SU-DHL-6 (cell line): ENCODE measurements around the gene RPS6KA2.

ENCODE experiments used
- H2AFZ ChIP-seq: fragments of 200-600 bp; sonication (generic); 2 replicates; pipeline ENCODE4 v1.6.1; 2014; ENCODE audit warnings: low read depth, mild to moderate bottlenecking, moderate library complexity, mixed read lengths, antibody characterized with exemption, low read length; ENCODE audit not compliant: severe bottlenecking
- H3F3A ChIP-seq: fragments of 200-600 bp; shearing (Covaris generic); 2 replicates; pipeline ENCODE4 v1.6.0; 2016; ENCODE audit warnings: antibody characterized with exemption, mild to moderate bottlenecking; ENCODE audit not compliant: insufficient read depth
- H3K27ac ChIP-seq: fragments of 200-600 bp; sonication (generic); 2 replicates; pipeline ENCODE4 v1.5.1; 2016; ENCODE audit warnings: low read depth, mild to moderate bottlenecking, low read length, moderate library complexity, mixed read lengths
- H3K27me3 ChIP-seq: fragments of 200-600 bp; sonication (generic), shearing (Covaris generic); 2 replicates; pipeline ENCODE4 v1.6.0; 2014; ENCODE audit warnings: mild to moderate bottlenecking, low read length
- H3K36me3 ChIP-seq: fragments of 200-600 bp; sonication (generic); 2 replicates; pipeline ENCODE4 v1.6.1; 2014; ENCODE audit warnings: mild to moderate bottlenecking, low read length, mixed read lengths
- H3K4me2 ChIP-seq: fragments of 300-600, 200-600 bp; shearing (Covaris generic), sonication (generic); 2 replicates; pipeline ENCODE4 v1.6.0; 2014; ENCODE audit warnings: low read length, low read depth, mild to moderate bottlenecking; ENCODE audit not compliant: poor library complexity, severe bottlenecking
- H3K4me3 ChIP-seq: fragments of 200-600 bp; sonication (generic); 2 replicates; pipeline ENCODE4 v1.5.1; 2014; ENCODE audit warnings: antibody characterized with exemption, low read length, mild to moderate bottlenecking, mixed read lengths; ENCODE audit not compliant: insufficient read depth, poor library complexity, severe bottlenecking
- H3K79me2 ChIP-seq: fragments of 200-600 bp; sonication (generic); 2 replicates; pipeline ENCODE4 v1.6.1; 2014; ENCODE audit warnings: mild to moderate bottlenecking, low read length, moderate library complexity; ENCODE audit not compliant: insufficient read depth
- H3K9ac ChIP-seq: fragments of 200-600 bp; sonication (generic); 2 replicates; pipeline ENCODE4 v1.7.0; 2014; ENCODE audit warnings: mild to moderate bottlenecking, low read length
- H3K9me2 ChIP-seq: fragments of 200-600 bp; sonication (generic); replicated peaks from 2 replicates; pipeline ENCODE4 v1.6.1; 2014; ENCODE audit warnings: low read length; ENCODE audit not compliant: insufficient read depth
- H3K9me3 ChIP-seq: fragments of 200-600 bp; sonication (generic); 2 replicates; pipeline ENCODE4 v1.6.1; 2014; ENCODE audit warnings: low read length, mixed read lengths; ENCODE audit not compliant: insufficient read depth
- H4K20me1 ChIP-seq: fragments of 200-600 bp; sonication (generic); 2 replicates; pipeline ENCODE4 v1.6.1; 2014; ENCODE audit warnings: low read depth, mild to moderate bottlenecking, antibody characterized with exemption, low read length, moderate library complexity, mixed read lengths
- EZH2phosphoT487 ChIP-seq: fragments of 200-600 bp; sonication (generic), shearing (Covaris generic); conservative IDR thresholded peaks from 2 replicates; pipeline ENCODE4 v1.6.1; 2018; ENCODE audit warnings: mild to moderate bottlenecking, antibody characterized with exemption, low read length, moderate library complexity, mixed read lengths
- TF ChIP-seq, protein P1 (sequence below): fragments of 200-600 bp; sonication (generic); IDR thresholded peaks from one replicate; pipeline ENCODE4 v1.5.1; 2017; ENCODE audit warnings: antibody characterized with exemption, mild to moderate bottlenecking, low read length, moderate library complexity; ENCODE audit not compliant: insufficient read depth, poor library complexity, severe bottlenecking

The RPS6KA2 gene

GRCh38 chr6:166556863-166557322, 70.2 kb downstream of the RPS6KA2 start:
- H3K4me3 ChIP-seq: no peak overlapping the region
- no peak overlapping the region for H3K9ac ChIP-seq
- no peak overlapping the region for H3K27ac ChIP-seq
- no peaks in the 10 kb centered on the region for H3K9me2 ChIP-seq
- H2AFZ ChIP-seq: no peak overlapping the region
- H3K79me2 ChIP-seq: no peaks in the 10 kb centered on the region
- TF ChIP-seq EZH2phosphoT487: no peak
- no peaks in the 10 kb centered on the region for H3K27me3 ChIP-seq
- H3K4me2 ChIP-seq: no peak overlapping the region
- no peaks in the 10 kb centered on the region for H3K9me3 ChIP-seq
- no peaks in the 10 kb centered on the region for H3K36me3 ChIP-seq
- H4K20me1 ChIP-seq: no peaks in the 10 kb centered on the region
- H3F3A ChIP-seq: no peaks in the 10 kb centered on the region

GRCh38 chr6:166556336-166556735, 70.7 kb downstream of the RPS6KA2 start:
- H3K27me3 ChIP-seq: no peaks in the 10 kb centered on the region
- no peak overlapping the region for H3K4me2 ChIP-seq
- no peaks in the 10 kb centered on the region for H3K36me3 ChIP-seq
- H2AFZ ChIP-seq: no peak overlapping the region
- no peak for TF ChIP-seq EZH2phosphoT487
- TF ChIP-seq, protein P1, sequence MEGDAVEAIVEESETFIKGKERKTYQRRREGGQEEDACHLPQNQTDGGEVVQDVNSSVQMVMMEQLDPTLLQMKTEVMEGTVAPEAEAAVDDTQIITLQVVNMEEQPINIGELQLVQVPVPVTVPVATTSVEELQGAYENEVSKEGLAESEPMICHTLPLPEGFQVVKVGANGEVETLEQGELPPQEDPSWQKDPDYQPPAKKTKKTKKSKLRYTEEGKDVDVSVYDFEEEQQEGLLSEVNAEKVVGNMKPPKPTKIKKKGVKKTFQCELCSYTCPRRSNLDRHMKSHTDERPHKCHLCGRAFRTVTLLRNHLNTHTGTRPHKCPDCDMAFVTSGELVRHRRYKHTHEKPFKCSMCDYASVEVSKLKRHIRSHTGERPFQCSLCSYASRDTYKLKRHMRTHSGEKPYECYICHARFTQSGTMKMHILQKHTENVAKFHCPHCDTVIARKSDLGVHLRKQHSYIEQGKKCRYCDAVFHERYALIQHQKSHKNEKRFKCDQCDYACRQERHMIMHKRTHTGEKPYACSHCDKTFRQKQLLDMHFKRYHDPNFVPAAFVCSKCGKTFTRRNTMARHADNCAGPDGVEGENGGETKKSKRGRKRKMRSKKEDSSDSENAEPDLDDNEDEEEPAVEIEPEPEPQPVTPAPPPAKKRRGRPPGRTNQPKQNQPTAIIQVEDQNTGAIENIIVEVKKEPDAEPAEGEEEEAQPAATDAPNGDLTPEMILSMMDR: no peak
- H4K20me1 ChIP-seq: no peaks in the 10 kb centered on the region
- no peaks in the 10 kb centered on the region for H3K79me2 ChIP-seq
- H3K4me3 ChIP-seq: no peak overlapping the region
- H3K27ac ChIP-seq: no peak overlapping the region
- H3K9me2 ChIP-seq: no peaks in the 10 kb centered on the region
- H3K9me3 ChIP-seq: no peaks in the 10 kb centered on the region
- H3F3A ChIP-seq: no peaks in the 10 kb centered on the region
- H3K9ac ChIP-seq: no peak overlapping the region

DNA sequence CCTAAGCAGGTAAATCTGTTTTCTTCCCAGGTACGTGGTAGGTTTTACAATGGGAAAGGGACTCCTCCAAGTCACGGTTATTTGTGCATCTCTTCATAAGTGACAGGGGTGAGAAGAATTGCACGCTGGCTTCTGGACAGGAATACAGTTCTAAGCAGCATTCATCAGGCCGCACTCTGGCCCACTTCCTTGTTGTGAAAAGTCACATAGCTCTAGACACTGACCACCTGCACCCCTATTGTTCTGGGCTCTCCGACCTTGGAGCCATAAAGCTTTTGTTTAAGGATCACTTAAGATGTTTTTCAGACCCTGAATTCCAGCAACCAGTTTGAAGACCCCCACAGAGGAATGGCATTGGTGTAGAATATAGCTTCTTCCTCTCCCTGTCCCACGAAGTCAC, 72.0 kb downstream of the RPS6KA2 start:
- H3K79me2 ChIP-seq: no peaks in the 10 kb centered on the region

GRCh38 chr6:166554316-166554715, 72.7 kb downstream of the RPS6KA2 start:
- Histone ChIP-seq H3K9me2 (no peaks in the 10 kb centered on the region), H3K79me2 (no peaks in the 10 kb centered on the region), H2AFZ (no peak overlapping the region), H3F3A (no peaks in the 10 kb centered on the region), H3K9ac (no peak overlapping the region), H3K4me2 (no peak overlapping the region), H3K27ac (no peak overlapping the region), H3K36me3 (no peaks in the 10 kb centered on the region), H4K20me1 (no peaks in the 10 kb centered on the region), H3K4me3 (no peak overlapping the region), H3K9me3 (no peaks in the 10 kb centered on the region), H3K27me3 (no peaks in the 10 kb centered on the region)
- TF ChIP-seq, protein P1: no peak
- TF ChIP-seq EZH2phosphoT487: no peak

More for the DNA sequence above, 72.0 kb downstream of the RPS6KA2 start:
- H3F3A ChIP-seq: no peaks in the 10 kb centered on the region
- no peak overlapping the region for H3K9ac ChIP-seq
- H3K36me3 ChIP-seq: no peaks in the 10 kb centered on the region
- no peak overlapping the region for H3K4me2 ChIP-seq
- H3K4me3 ChIP-seq: no peak overlapping the region
- H3K27me3 ChIP-seq: no peaks in the 10 kb centered on the region
- H3K9me3 ChIP-seq: no peaks in the 10 kb centered on the region
- H3K27ac ChIP-seq: no peak overlapping the region
- no peak overlapping the region for H2AFZ ChIP-seq
- no peaks in the 10 kb centered on the region for H3K9me2 ChIP-seq
- TF ChIP-seq EZH2phosphoT487: no peak
- TF ChIP-seq, protein P1: no peak
- no peaks in the 10 kb centered on the region for H4K20me1 ChIP-seq
